ENCODE results near the gene OLFML2B.

The OLFML2B gene

GRCh38 chr1:162004441-162004950 lies 19.2 kb downstream of the OLFML2B start:
- H3K4me3 ChIP-seq (ENCODE audit: low read length) = no peak overlapping the region
- no peak overlapping the region for H3K27ac ChIP-seq (ENCODE audit: low read depth, low read length)
- no peaks in the 10 kb centered on the region for H3K79me1 ChIP-seq (ENCODE audit: low read length)
- no peak overlapping the region for H2AK5ac ChIP-seq (ENCODE audit: low read length)
- no peaks in the 10 kb centered on the region for H3K36me3 ChIP-seq (ENCODE audit: control insufficient read depth, insufficient read depth, low read length)
- no peak overlapping the region for H4K8ac ChIP-seq (ENCODE audit: low read depth, low read length)
- H3K18ac ChIP-seq (ENCODE audit: low read length) = no peak overlapping the region
- H3K4ac ChIP-seq (ENCODE audit: low read depth, low read length) = no peak overlapping the region
- H3K27me3 ChIP-seq (ENCODE audit: insufficient read depth, low read length, poor library complexity) = no peaks in the 10 kb centered on the region
- H3K4me2 ChIP-seq (ENCODE audit: low read length) = no peak overlapping the region
- no peak overlapping the region for H2BK5ac ChIP-seq (ENCODE audit: low read length)
- DNase-seq = no peak
- no peaks in the 10 kb centered on the region for H3K4me1 ChIP-seq (ENCODE audit: control insufficient read depth, low read depth, low read length)
- no CpG with 5 or more reads among the region's 3 CpGs for WGBS (ENCODE audit: extremely low coverage, insufficient coverage, low lambda C conversion rate)
- no peak overlapping the region for H3K9ac ChIP-seq (ENCODE audit: low read length)
- H3K79me2 ChIP-seq (ENCODE audit: control insufficient read depth, insufficient read depth, low read length) = no peaks in the 10 kb centered on the region
- no peak overlapping the region for H4K5ac ChIP-seq (ENCODE audit: low read length)
- no peak overlapping the region for H3K56ac ChIP-seq (ENCODE audit: low read length)
- no peak overlapping the region for H2BK15ac ChIP-seq (replicated peaks; ENCODE audit: low read depth)
- H2BK120ac ChIP-seq (ENCODE audit: low read depth, low read length) = no peak overlapping the region
- no peak overlapping the region for H3K23ac ChIP-seq (ENCODE audit: low read length)

GRCh38 chr1:162003830-162004215 lies 19.8 kb downstream of the OLFML2B start:
- no peak overlapping the region for H2BK120ac ChIP-seq (ENCODE audit: low read depth, low read length)
- H4K8ac ChIP-seq (ENCODE audit: low read depth, low read length) = no peak overlapping the region
- H2BK5ac ChIP-seq (ENCODE audit: low read length) = no peak overlapping the region
- no peak overlapping the region for H2AK5ac ChIP-seq (ENCODE audit: low read length)
- H3K4ac ChIP-seq (ENCODE audit: low read depth, low read length) = no peak overlapping the region
- no peak for DNase-seq
- H2BK15ac ChIP-seq (replicated peaks; ENCODE audit: low read depth) = no peak overlapping the region
- no peak overlapping the region for H3K4me3 ChIP-seq (ENCODE audit: low read length)
- H3K9ac ChIP-seq (ENCODE audit: low read length) = no peak overlapping the region
- H3K79me2 ChIP-seq (ENCODE audit: control insufficient read depth, insufficient read depth, low read length) = no peaks in the 10 kb centered on the region
- H3K18ac ChIP-seq (ENCODE audit: low read length) = no peak overlapping the region
- no peak overlapping the region for H3K4me2 ChIP-seq (ENCODE audit: low read length)
- no peaks in the 10 kb centered on the region for H3K27me3 ChIP-seq (ENCODE audit: insufficient read depth, low read length, poor library complexity)
- H4K5ac ChIP-seq (ENCODE audit: low read length) = no peak overlapping the region
- H3K23ac ChIP-seq (ENCODE audit: low read length) = no peak overlapping the region
- no peaks in the 10 kb centered on the region for H3K4me1 ChIP-seq (ENCODE audit: control insufficient read depth, low read depth, low read length)
- H3K56ac ChIP-seq (ENCODE audit: low read length) = no peak overlapping the region
- no CpG with 5 or more reads among the region's 5 CpGs for WGBS (ENCODE audit: extremely low coverage, insufficient coverage, low lambda C conversion rate)
- H3K36me3 ChIP-seq (ENCODE audit: control insufficient read depth, insufficient read depth, low read length) = no peaks in the 10 kb centered on the region
- no peaks in the 10 kb centered on the region for H3K79me1 ChIP-seq (ENCODE audit: low read length)
- no peak overlapping the region for H3K27ac ChIP-seq (ENCODE audit: low read depth, low read length)

GRCh38 chr1:162003061-162003829 lies 20.4 kb downstream of the OLFML2B start:
- no peak overlapping the region for H3K4me3 ChIP-seq (ENCODE audit: low read length)
- H3K4me1 ChIP-seq (ENCODE audit: control insufficient read depth, low read depth, low read length) = no peaks in the 10 kb centered on the region
- no peaks in the 10 kb centered on the region for H3K79me1 ChIP-seq (ENCODE audit: low read length)
- H4K5ac ChIP-seq (ENCODE audit: low read length) = no peak overlapping the region
- no peak overlapping the region for H3K27ac ChIP-seq (ENCODE audit: low read depth, low read length)
- H3K56ac ChIP-seq (ENCODE audit: low read length) = no peak overlapping the region
- H2AK5ac ChIP-seq (ENCODE audit: low read length) = no peak overlapping the region
- H2BK15ac ChIP-seq (replicated peaks; ENCODE audit: low read depth) = no peak overlapping the region
- H3K18ac ChIP-seq (ENCODE audit: low read length) = no peak overlapping the region
- no CpG with 5 or more reads among the region's 15 CpGs for WGBS (ENCODE audit: extremely low coverage, insufficient coverage, low lambda C conversion rate)
- H3K4me2 ChIP-seq (ENCODE audit: low read length) = no peak overlapping the region
- H3K4ac ChIP-seq (ENCODE audit: low read depth, low read length) = no peak overlapping the region
- no peak overlapping the region for H4K8ac ChIP-seq (ENCODE audit: low read depth, low read length)
- no peak overlapping the region for H2BK5ac ChIP-seq (ENCODE audit: low read length)
- no peak for DNase-seq
- H3K79me2 ChIP-seq (ENCODE audit: control insufficient read depth, insufficient read depth, low read length) = no peaks in the 10 kb centered on the region
- H3K36me3 ChIP-seq (ENCODE audit: control insufficient read depth, insufficient read depth, low read length) = no peaks in the 10 kb centered on the region
- H2BK120ac ChIP-seq (ENCODE audit: low read depth, low read length) = no peak overlapping the region
- H3K9ac ChIP-seq (ENCODE audit: low read length) = no peak overlapping the region
- no peak overlapping the region for H3K23ac ChIP-seq (ENCODE audit: low read length)
- H3K27me3 ChIP-seq (ENCODE audit: insufficient read depth, low read length, poor library complexity) = no peaks in the 10 kb centered on the region

- Histone ChIP-seq H3K9ac (ENCODE audit: low read length) (no peak overlapping the region), H3K18ac (ENCODE audit: low read length) (no peak overlapping the region), H2BK5ac (ENCODE audit: low read length) (no peak overlapping the region), H2BK120ac (ENCODE audit: low read depth, low read length) (no peak overlapping the region), H3K27ac (ENCODE audit: low read depth, low read length) (no peak overlapping the region), H4K5ac (ENCODE audit: low read length) (no peak overlapping the region), H3K4me2 (ENCODE audit: low read length) (no peak overlapping the region), H3K4me1 (ENCODE audit: control insufficient read depth, low read depth, low read length) (no peaks in the 10 kb centered on the region), H3K79me2 (ENCODE audit: control insufficient read depth, insufficient read depth, low read length) (no peaks in the 10 kb centered on the region), H3K36me3 (ENCODE audit: control insufficient read depth, insufficient read depth, low read length) (no peaks in the 10 kb centered on the region), H3K23ac (ENCODE audit: low read length) (peak overlapping the region; percentile 24), H3K79me1 (ENCODE audit: low read length) (no peaks in the 10 kb centered on the region), H3K27me3 (ENCODE audit: insufficient read depth, low read length, poor library complexity) (no peaks in the 10 kb centered on the region), H2AK5ac (ENCODE audit: low read length) (no peak overlapping the region), H3K4ac (ENCODE audit: low read depth, low read length) (no peak overlapping the region), H4K8ac (ENCODE audit: low read depth, low read length) (no peak overlapping the region), H3K4me3 (ENCODE audit: low read length) (no peak overlapping the region), H2BK15ac (replicated peaks; ENCODE audit: low read depth) (no peak overlapping the region), H3K56ac (ENCODE audit: low read length) (no peak overlapping the region)
- no peak for DNase-seq
- no CpG with 5 or more reads among the region's 11 CpGs for WGBS (ENCODE audit: extremely low coverage, insufficient coverage, low lambda C conversion rate)
Measured at GRCh38 chr1:162000053-162000420, 23.6 kb downstream of the OLFML2B start.

- WGBS (ENCODE audit: extremely low coverage, insufficient coverage, low lambda C conversion rate) = no CpG with 5 or more reads among the region's 8 CpGs
- Histone ChIP-seq H2BK15ac (replicated peaks; ENCODE audit: low read depth) (no peak overlapping the region), H3K4me2 (ENCODE audit: low read length) (no peak overlapping the region), H3K36me3 (ENCODE audit: control insufficient read depth, insufficient read depth, low read length) (no peaks in the 10 kb centered on the region), H4K5ac (ENCODE audit: low read length) (no peak overlapping the region), H3K4ac (ENCODE audit: low read depth, low read length) (no peak overlapping the region), H3K27ac (ENCODE audit: low read depth, low read length) (no peak overlapping the region), H3K4me1 (ENCODE audit: control insufficient read depth, low read depth, low read length) (no peaks in the 10 kb centered on the region), H2BK120ac (ENCODE audit: low read depth, low read length) (no peak overlapping the region), H3K79me1 (ENCODE audit: low read length) (no peaks in the 10 kb centered on the region), H3K27me3 (ENCODE audit: insufficient read depth, low read length, poor library complexity) (no peaks in the 10 kb centered on the region), H3K18ac (ENCODE audit: low read length) (no peak overlapping the region), H2AK5ac (ENCODE audit: low read length) (no peak overlapping the region), H4K8ac (ENCODE audit: low read depth, low read length) (no peak overlapping the region), H3K56ac (ENCODE audit: low read length) (no peak overlapping the region), H3K4me3 (ENCODE audit: low read length) (no peak overlapping the region), H3K79me2 (ENCODE audit: control insufficient read depth, insufficient read depth, low read length) (no peaks in the 10 kb centered on the region), H3K23ac (ENCODE audit: low read length) (no peak overlapping the region), H2BK5ac (ENCODE audit: low read length) (no peak overlapping the region), H3K9ac (ENCODE audit: low read length) (no peak overlapping the region)
- DNase-seq = no peak
Measured at GRCh38 chr1:161999301-162000052, 24.2 kb downstream of the OLFML2B start.

All from mesendoderm (in vitro differentiated cells).